NCI-H2029 (cell line): ENCODE measurements around the gene CACNA2D4.

Experiments
- DNase-seq: peaks from one replicate; lab custom pipeline; 2025; lab: John Stamatoyannopoulos, UW

The CACNA2D4 gene

GRCh38 chr12:1815814-1816729 lies 102.4 kb downstream of the CACNA2D4 start:
- no peak for DNase-seq

GRCh38 chr12:1815108-1815507 lies 103.3 kb downstream of the CACNA2D4 start:
- DNase-seq: no peak

- no peak for DNase-seq
These were observed 104.2 kb downstream of the CACNA2D4 start for GRCh38 chr12:1814266-1814665.

- DNase-seq: no peak
These were observed 105.7 kb downstream of the CACNA2D4 start for GRCh38 chr12:1812650-1813302.

GRCh38 chr12:1811948-1812291 lies 106.5 kb downstream of the CACNA2D4 start:
- DNase-seq: no peak

GRCh38 chr12:1811281-1811947 lies 107.0 kb downstream of the CACNA2D4 start:
- no peak for DNase-seq

GRCh38 chr12:1810931-1811280 lies 107.5 kb downstream of the CACNA2D4 start:
- no peak for DNase-seq

GRCh38 chr12:1810201-1810930 lies 108.1 kb downstream of the CACNA2D4 start:
- DNase-seq: no peak

GRCh38 chr12:1809591-1810190 lies 108.8 kb downstream of the CACNA2D4 start:
- no peak for DNase-seq

- no peak for DNase-seq
These were observed 109.5 kb downstream of the CACNA2D4 start for GRCh38 chr12:1808798-1809480.

- DNase-seq: no peak
These were observed 110.2 kb downstream of the CACNA2D4 start for GRCh38 chr12:1808036-1808797.

- DNase-seq: no peak
These were observed 111.2 kb downstream of the CACNA2D4 start for GRCh38 chr12:1807087-1807860.

- no peak for DNase-seq
These were observed 112.0 kb downstream of the CACNA2D4 start for GRCh38 chr12:1806301-1807086.

- no peak for DNase-seq
These were observed 112.9 kb downstream of the CACNA2D4 start for GRCh38 chr12:1805441-1806081.

- peak; percentile 82 for DNase-seq
These were observed 113.7 kb downstream of the CACNA2D4 start for GRCh38 chr12:1804545-1805332.

- no peak for DNase-seq
These were observed 114.7 kb downstream of the CACNA2D4 start for GRCh38 chr12:1803736-1804135.

- no peak for DNase-seq
These were observed 117.0 kb downstream of the CACNA2D4 start for GRCh38 chr12:1801303-1801975.
